DOHH2 (cell line): ENCODE results near the gene GPX4.

Experiments
- H3F3A ChIP-seq: fragments of 200-600 bp; sonication (generic), shearing (Covaris generic); 2 replicates; pipeline ENCODE4 v1.6.0; 2016; ENCODE audit warnings: antibody characterized with exemption, mild to moderate bottlenecking; ENCODE audit not compliant: control insufficient read depth, insufficient read depth
- H3K27ac ChIP-seq: fragments of 200-600 bp; sonication (generic); 2 replicates; pipeline ENCODE4 v1.5.1; 2014; ENCODE audit warnings: low read depth, mild to moderate bottlenecking, low read length, moderate library complexity
- H3K27me3 ChIP-seq: fragments of 200-600 bp; sonication (generic); 2 replicates; pipeline ENCODE4 v1.6.1; 2014; ENCODE audit warnings: mild to moderate bottlenecking, low read length, mixed read lengths; ENCODE audit not compliant: control insufficient read depth
- H3K36me3 ChIP-seq: fragments of 200-600 bp; sonication (generic); 2 replicates; pipeline ENCODE4 v1.6.1; 2014; ENCODE audit warnings: mild to moderate bottlenecking, low read length, moderate library complexity, mixed read lengths; ENCODE audit not compliant: control insufficient read depth
- H3K4me1 ChIP-seq: fragments of 200-600 bp; sonication (generic); 2 replicates; pipeline ENCODE4 v1.6.1; 2014; ENCODE audit warnings: mild to moderate bottlenecking, low read length, mixed read lengths; ENCODE audit not compliant: control insufficient read depth
- H3K4me2 ChIP-seq: fragments of 200-600 bp; sonication (generic); 2 replicates; pipeline ENCODE4 v1.6.0; 2014; ENCODE audit warnings: mild to moderate bottlenecking, low read length, moderate library complexity
- H3K4me3 ChIP-seq: fragments of 200-600 bp; sonication (generic); 2 replicates; pipeline ENCODE4 v1.5.1; 2014; ENCODE audit warnings: mild to moderate bottlenecking, low read length, mixed read lengths
- H3K79me2 ChIP-seq: fragments of 200-600 bp; sonication (generic); 2 replicates; pipeline ENCODE4 v1.6.1; 2014; ENCODE audit warnings: mild to moderate bottlenecking, low read length, mixed read lengths; ENCODE audit not compliant: control insufficient read depth
- H3K9me2 ChIP-seq: fragments of 200-600 bp; sonication (generic); replicated peaks from 2 replicates; pipeline ENCODE4 v1.6.1; 2014; ENCODE audit warnings: mild to moderate bottlenecking, low read length, mixed read lengths; ENCODE audit not compliant: control insufficient read depth
- H3K9me3 ChIP-seq: fragments of 200-600 bp; sonication (generic); 2 replicates; pipeline ENCODE4 v1.6.1; 2014; ENCODE audit warnings: antibody characterized with exemption, low read length, mixed read lengths; ENCODE audit not compliant: control insufficient read depth, insufficient read depth
- H4K20me1 ChIP-seq: fragments of 200-600 bp; sonication (generic); 2 replicates; pipeline ENCODE4 v1.6.0; 2014; ENCODE audit warnings: low read depth, mild to moderate bottlenecking, antibody characterized with exemption, low read length, moderate library complexity; ENCODE audit not compliant: control insufficient read depth, insufficient read depth
- EZH2phosphoT487 ChIP-seq: fragments of 200-600 bp; sonication (generic); IDR thresholded peaks from 2 replicates; pipeline ENCODE4 v1.6.1; 2017; ENCODE audit warnings: borderline replicate concordance, mild to moderate bottlenecking, antibody characterized with exemption, low read length, moderate library complexity, mixed read lengths
- TF ChIP-seq, protein P1 (sequence below): fragments of 200-600 bp; sonication (generic); IDR thresholded peaks from one replicate; pipeline ENCODE4 v1.5.1; 2014; ENCODE audit warnings: antibody characterized with exemption, mild to moderate bottlenecking, low read depth, low read length; ENCODE audit not compliant: poor library complexity, severe bottlenecking

GPX4 gene

DNA sequence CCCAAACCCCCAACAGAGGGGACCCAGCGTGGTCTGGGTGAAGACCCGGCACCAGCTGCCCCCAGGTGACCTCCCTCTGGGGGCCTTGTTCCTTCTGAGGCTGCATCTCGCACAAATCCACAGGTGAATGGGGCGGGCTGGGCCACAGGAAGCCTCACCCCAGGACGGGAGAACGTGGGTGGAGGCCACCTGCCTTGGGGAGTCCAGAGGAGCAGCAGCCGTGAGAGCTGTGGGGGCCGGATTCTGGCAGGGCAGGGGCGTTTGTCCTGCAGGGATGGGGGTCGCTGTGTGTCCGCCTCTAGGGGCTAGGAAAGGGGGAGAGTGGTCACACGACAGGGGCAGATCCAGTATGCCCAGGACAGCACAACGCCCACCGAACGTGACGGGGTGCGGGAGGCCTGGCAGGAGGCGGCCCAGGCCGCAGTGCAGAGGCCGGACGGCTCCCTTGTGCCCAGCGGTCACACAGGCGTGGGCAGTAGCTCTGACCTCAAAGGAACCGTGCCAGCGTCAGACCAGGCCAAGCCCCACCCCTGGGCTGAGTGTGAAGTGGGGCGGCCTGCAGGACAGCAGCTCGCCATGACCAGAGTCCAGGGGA, 15.3 kb upstream of the GPX4 start:
- Histone ChIP-seq H3K36me3 (peaks cover 88% of the 10 kb centered on the region), H3K27ac (peak overlapping the region; percentile 88)

GRCh38 chr19:1089126-1089771, 14.5 kb upstream of the GPX4 start:
- H3K9me2 ChIP-seq = no peaks in the 10 kb centered on the region
- peaks cover 13% of the 10 kb centered on the region for H3F3A ChIP-seq
- peaks cover 88% of the 10 kb centered on the region for H3K36me3 ChIP-seq
- H3K9me3 ChIP-seq = no peaks in the 10 kb centered on the region
- H3K27ac ChIP-seq = peak overlapping the region; percentile 88; the same call in 1 of the 2 replicates
- peaks cover 33% of the 10 kb centered on the region for H3K79me2 ChIP-seq
- TF ChIP-seq, protein P1, sequence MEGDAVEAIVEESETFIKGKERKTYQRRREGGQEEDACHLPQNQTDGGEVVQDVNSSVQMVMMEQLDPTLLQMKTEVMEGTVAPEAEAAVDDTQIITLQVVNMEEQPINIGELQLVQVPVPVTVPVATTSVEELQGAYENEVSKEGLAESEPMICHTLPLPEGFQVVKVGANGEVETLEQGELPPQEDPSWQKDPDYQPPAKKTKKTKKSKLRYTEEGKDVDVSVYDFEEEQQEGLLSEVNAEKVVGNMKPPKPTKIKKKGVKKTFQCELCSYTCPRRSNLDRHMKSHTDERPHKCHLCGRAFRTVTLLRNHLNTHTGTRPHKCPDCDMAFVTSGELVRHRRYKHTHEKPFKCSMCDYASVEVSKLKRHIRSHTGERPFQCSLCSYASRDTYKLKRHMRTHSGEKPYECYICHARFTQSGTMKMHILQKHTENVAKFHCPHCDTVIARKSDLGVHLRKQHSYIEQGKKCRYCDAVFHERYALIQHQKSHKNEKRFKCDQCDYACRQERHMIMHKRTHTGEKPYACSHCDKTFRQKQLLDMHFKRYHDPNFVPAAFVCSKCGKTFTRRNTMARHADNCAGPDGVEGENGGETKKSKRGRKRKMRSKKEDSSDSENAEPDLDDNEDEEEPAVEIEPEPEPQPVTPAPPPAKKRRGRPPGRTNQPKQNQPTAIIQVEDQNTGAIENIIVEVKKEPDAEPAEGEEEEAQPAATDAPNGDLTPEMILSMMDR = no peak
- no peak for TF ChIP-seq EZH2phosphoT487
- peak overlapping the region; percentile 61 for H3K4me2 ChIP-seq
- H3K27me3 ChIP-seq = no peaks in the 10 kb centered on the region
- no peak overlapping the region for H3K4me3 ChIP-seq
- H3K4me1 ChIP-seq = peaks cover 43% of the 10 kb centered on the region
- H4K20me1 ChIP-seq = peaks cover 10% of the 10 kb centered on the region

More for the DNA sequence above, 15.3 kb upstream of the GPX4 start:
- peak overlapping the region; percentile 37 for H3K4me3 ChIP-seq
- no peaks in the 10 kb centered on the region for H3K9me2 ChIP-seq
- no peaks in the 10 kb centered on the region for H3K9me3 ChIP-seq
- H3K4me2 ChIP-seq = peak overlapping the region; percentile 61
- H3F3A ChIP-seq = peaks cover 13% of the 10 kb centered on the region
- TF ChIP-seq, protein P1 = no peak
- no peak for TF ChIP-seq EZH2phosphoT487
- H3K27me3 ChIP-seq = no peaks in the 10 kb centered on the region
- H3K79me2 ChIP-seq = peaks cover 26% of the 10 kb centered on the region
- peaks cover 36% of the 10 kb centered on the region for H3K4me1 ChIP-seq
- peaks cover 2% of the 10 kb centered on the region; the same call in 1 of the 2 replicates for H4K20me1 ChIP-seq

- no peaks in the 10 kb centered on the region for H3K27me3 ChIP-seq
- H4K20me1 ChIP-seq = peaks cover 15% of the 10 kb centered on the region
- no peak overlapping the region for H3K4me2 ChIP-seq
- H3F3A ChIP-seq = peaks cover 13% of the 10 kb centered on the region
- H3K27ac ChIP-seq = no peak overlapping the region
- TF ChIP-seq, protein P1 = no peak
- no peak for TF ChIP-seq EZH2phosphoT487
- H3K4me1 ChIP-seq = peaks cover 44% of the 10 kb centered on the region
- peaks cover 88% of the 10 kb centered on the region for H3K36me3 ChIP-seq
- H3K9me3 ChIP-seq = no peaks in the 10 kb centered on the region
- H3K79me2 ChIP-seq = peaks cover 39% of the 10 kb centered on the region
- no peaks in the 10 kb centered on the region for H3K9me2 ChIP-seq
- H3K4me3 ChIP-seq = no peak overlapping the region
These were observed 13.9 kb upstream of the GPX4 start for GRCh38 chr19:1089891-1090290.
